Esophagus (tissue), 2 donors: ENCODE data around the gene ATXN7L3B. TPM values are rescaled to one million over a fixed set of nuclear protein-coding genes. Genes with fewer than 3 reads are reported as not detected.

Experiments
- H3K27ac ChIP-seq, 2 donors: one replicate each; pipeline ENCODE4 v1.5.1; 2013; ENCODE audit warnings: low read depth in 2 of 2, mild to moderate bottlenecking in 2 of 2, inconsistent platforms in 1 of 2, low read length in 1 of 2, moderate library complexity in 1 of 2
- H3K27me3 ChIP-seq, 2 donors: one replicate each; pipeline ENCODE4 v1.6.1; 2013; ENCODE audit warnings: low read length in 2 of 2, control low read depth in 1 of 2, mild to moderate bottlenecking in 1 of 2; ENCODE audit not compliant: insufficient read depth in 2 of 2, control insufficient read depth in 1 of 2
- H3K36me3 ChIP-seq, 2 donors: one replicate each; pipeline ENCODE4 v1.6.1; 2013; ENCODE audit warnings: low read length in 1 of 2; ENCODE audit not compliant: control insufficient read depth in 2 of 2, insufficient read depth in 2 of 2
- H3K4me1 ChIP-seq, 2 donors: one replicate each; pipeline ENCODE4 v1.6.1; 2013; ENCODE audit warnings: low read length in 1 of 2; ENCODE audit not compliant: control insufficient read depth in 2 of 2, insufficient read depth in 2 of 2
- H3K4me3 ChIP-seq, 2 donors: one replicate each; pipeline ENCODE4 v1.5.1; 2013; ENCODE audit warnings: low read length in 2 of 2, mild to moderate bottlenecking in 2 of 2, low read depth in 1 of 2, moderate library complexity in 1 of 2
- H3K9me3 ChIP-seq, 2 donors: one replicate each; pipeline ENCODE4 v1.6.1; 2013; ENCODE audit warnings: mild to moderate bottlenecking in 2 of 2, low read depth in 1 of 2, low read length in 1 of 2, moderate library complexity in 1 of 2; ENCODE audit not compliant: control insufficient read depth in 2 of 2, insufficient read depth in 1 of 2
- WGBS, 2 donors: extraction: QIAGEN DNeasy Blood & Tissue Kit; methylation state at CpG; one replicate each; pipeline ENCODE4 v1.1.7; 2013; 5-methylcytosine and 5-hydroxymethylcytosine counted together
- polyA plus RNA-seq, 2 donors: library from polyadenylated mRNA; stranded (reverse); fragments of 200-250 nt; gene quantifications; one replicate each; pipeline ENCODE4 v1.2.3, GENCODE V29; 2013
- donor health status: healthy with polysubstance abuse.
- donor health status: Bipolar disorder and iron deficiency.

ATXN7L3B gene
- polyA plus RNA-seq, 2 donors, result 5.3 to 7.5 TPM

- WGBS, 2 donors, result 22 to 23% methylated on average over 2 of the region's 2 CpGs
These were observed 21.8 kb upstream of the ATXN7L3B start for GRCh38 chr12:74515849-74516248.

GRCh38 chr12:74526535-74526934 lies 11.1 kb upstream of the ATXN7L3B start:
- Histone ChIP-seq H3K4me1 (no peaks in the 10 kb centered on the region), H3K9me3 (no peaks in the 10 kb centered on the region), H3K4me3 (no peak overlapping the region), H3K27ac (no peak overlapping the region), H3K36me3 (no peaks in the 10 kb centered on the region), H3K27me3 (no peaks in the 10 kb centered on the region)
- 80 to 87% methylated on average over 2 of the region's 2 CpGs for WGBS, 2 donors

More at GRCh38 chr12:74515849-74516248, 21.8 kb upstream of the ATXN7L3B start:
- no peaks in the 10 kb centered on the region for H3K27me3 ChIP-seq
- no peak overlapping the region for H3K27ac ChIP-seq
- peaks cover 0 to 5% of the 10 kb centered on the region in 2 donors for H3K9me3 ChIP-seq
- no peaks in the 10 kb centered on the region for H3K36me3 ChIP-seq
- H3K4me1 ChIP-seq, result no peaks in the 10 kb centered on the region
- H3K4me3 ChIP-seq, result no peak overlapping the region

GRCh38 chr12:74527491-74527890 lies 10.1 kb upstream of the ATXN7L3B start:
- 55 to 58% methylated on average over 2 of the region's 2 CpGs for WGBS, 2 donors
- H3K27ac ChIP-seq, result no peak overlapping the region

GRCh38 chr12:74530676-74531075 lies 7.0 kb upstream of the ATXN7L3B start:
- Histone ChIP-seq H3K27me3 (no peaks in the 10 kb centered on the region), H3K9me3 (no peaks in the 10 kb centered on the region), H3K27ac (no peak overlapping the region), H3K4me3 (no peak overlapping the region), H3K4me1 (no peaks in the 10 kb centered on the region), H3K36me3 (no peaks in the 10 kb centered on the region)
- WGBS, 2 donors, result 69 to 86% methylated on average over 2 of the region's 2 CpGs

More at GRCh38 chr12:74527491-74527890, 10.1 kb upstream of the ATXN7L3B start:
- Histone ChIP-seq H3K9me3 (no peaks in the 10 kb centered on the region), H3K4me3 (no peak overlapping the region), H3K4me1 (no peaks in the 10 kb centered on the region), H3K27me3 (no peaks in the 10 kb centered on the region), H3K36me3 (no peaks in the 10 kb centered on the region)

GRCh38 chr12:74535536-74535935 lies 2.1 kb upstream of the ATXN7L3B start:
- WGBS, 2 donors, result 87% methylated on average over 5 of the region's 5 CpGs
- no peaks in the 10 kb centered on the region for H3K9me3 ChIP-seq
- no peak overlapping the region for H3K27ac ChIP-seq
- H3K4me3 ChIP-seq, result no peak overlapping the region
- H3K4me1 ChIP-seq, result peaks cover 2 to 9% of the 10 kb centered on the region in 2 donors
- no peaks in the 10 kb centered on the region for H3K27me3 ChIP-seq
- H3K36me3 ChIP-seq, result no peaks in the 10 kb centered on the region

GRCh38 chr12:74537126-74537706 lies 419 bp upstream of the ATXN7L3B start:
- WGBS, 2 donors, result 0 to 1% methylated on average over 8 of the region's 8 CpGs
- Histone ChIP-seq H3K9me3 (no peaks in the 10 kb centered on the region), H3K27me3 (no peaks in the 10 kb centered on the region), H3K4me3 (peak overlapping the region; percentile 68 to 70), H3K4me1 (peaks cover 2 to 9% of the 10 kb centered on the region in 2 donors), H3K27ac (peak overlapping the region; percentile 92 to 93), H3K36me3 (no peaks in the 10 kb centered on the region)

GRCh38 chr12:74538491-74539258 lies 1.0 kb downstream of the ATXN7L3B start:
- no peaks in the 10 kb centered on the region for H3K36me3 ChIP-seq
- H3K27me3 ChIP-seq, result no peaks in the 10 kb centered on the region
- no peaks in the 10 kb centered on the region for H3K9me3 ChIP-seq
- peak overlapping the region in 1 of 2 donors; percentile 92 for H3K27ac ChIP-seq
- H3K4me1 ChIP-seq, result peaks cover 2 to 9% of the 10 kb centered on the region in 2 donors
- 27 to 28% methylated on average over 7 of the region's 7 CpGs for WGBS, 2 donors
- H3K4me3 ChIP-seq, result peak overlapping the region; percentile 68 to 70

- Histone ChIP-seq H3K4me3 (peak overlapping the region in 1 of 2 donors; percentile 68), H3K27me3 (no peaks in the 10 kb centered on the region), H3K27ac (no peak overlapping the region), H3K4me1 (peaks cover 2 to 9% of the 10 kb centered on the region in 2 donors), H3K9me3 (no peaks in the 10 kb centered on the region), H3K36me3 (no peaks in the 10 kb centered on the region)
- 74 to 79% methylated on average over 4 of the region's 4 CpGs for WGBS, 2 donors
These were observed 1.6 kb downstream of the ATXN7L3B start for GRCh38 chr12:74539261-74539660.

GRCh38 chr12:74539765-74540526 lies 2.3 kb downstream of the ATXN7L3B start:
- 35 to 57% methylated on average over 6 of the region's 6 CpGs for WGBS, 2 donors
- H3K27me3 ChIP-seq, result no peaks in the 10 kb centered on the region
- no peaks in the 10 kb centered on the region for H3K9me3 ChIP-seq
- H3K4me1 ChIP-seq, result peaks cover 2 to 9% of the 10 kb centered on the region in 2 donors
- peak overlapping the region in 1 of 2 donors; percentile 12 for H3K4me3 ChIP-seq
- H3K36me3 ChIP-seq, result no peaks in the 10 kb centered on the region
- no peak overlapping the region for H3K27ac ChIP-seq
